ENCODE data around the gene KCNK16. TPM values are rescaled to one million over a fixed set of nuclear protein-coding genes. Genes with fewer than 3 reads are reported as not detected.

KCNK16 gene
- not detected for total RNA-seq

- no peak for DNase-seq (ENCODE audit: low read depth in 2 of 3, low spot score in 2 of 3)
Observed at GRCh38 chr6:39322306-39322850, at the start of gene KCNK16. KCNK16 (minus strand) TSS chr6:39322702; CDS start chr6:39322540, 162 bp downstream.

GRCh38 chr6:39370390-39370789, 47.9 kb upstream of the KCNK16 start:
- DNase-seq (ENCODE audit: low read depth in 2 of 3, low spot score in 2 of 3), result no peak

- no peak for DNase-seq (ENCODE audit: low read depth in 2 of 3, low spot score in 2 of 3)
Observed at GRCh38 chr6:39369987-39370386, 47.5 kb upstream of the KCNK16 start.

GRCh38 chr6:39367700-39368099, 45.2 kb upstream of the KCNK16 start:
- no peak for DNase-seq (ENCODE audit: low read depth in 2 of 3, low spot score in 2 of 3)

- no peak for DNase-seq (ENCODE audit: low read depth in 2 of 3, low spot score in 2 of 3)
Observed at GRCh38 chr6:39366931-39367618, 44.6 kb upstream of the KCNK16 start.

GRCh38 chr6:39365281-39366074, 43.0 kb upstream of the KCNK16 start:
- no peak for DNase-seq (ENCODE audit: low read depth in 2 of 3, low spot score in 2 of 3)

- no peak for DNase-seq (ENCODE audit: low read depth in 2 of 3, low spot score in 2 of 3)
Observed at GRCh38 chr6:39363280-39363679, 40.8 kb upstream of the KCNK16 start.

- no peak for DNase-seq (ENCODE audit: low read depth in 2 of 3, low spot score in 2 of 3)
Observed at GRCh38 chr6:39362487-39362865, 40.0 kb upstream of the KCNK16 start.

- peak in 2 of 3 donors; percentile 70 to 84 for DNase-seq (ENCODE audit: low read depth in 2 of 3, low spot score in 2 of 3)
Observed at GRCh38 chr6:39361657-39362486, 39.4 kb upstream of the KCNK16 start.

GRCh38 chr6:39360378-39360777, 37.9 kb upstream of the KCNK16 start:
- DNase-seq (ENCODE audit: low read depth in 2 of 3, low spot score in 2 of 3), result no peak

- peak in 1 of 3 donors; percentile 64 for DNase-seq (ENCODE audit: low read depth in 2 of 3, low spot score in 2 of 3)
Observed at GRCh38 chr6:39357998-39358686, 35.6 kb upstream of the KCNK16 start.

- DNase-seq (ENCODE audit: low read depth in 2 of 3, low spot score in 2 of 3), result no peak
Observed at GRCh38 chr6:39353698-39354315, 31.3 kb upstream of the KCNK16 start.

GRCh38 chr6:39350723-39351505, 28.4 kb upstream of the KCNK16 start:
- DNase-seq (ENCODE audit: low read depth in 2 of 3, low spot score in 2 of 3), result no peak

GRCh38 chr6:39348740-39349139, 26.2 kb upstream of the KCNK16 start:
- DNase-seq (ENCODE audit: low read depth in 2 of 3, low spot score in 2 of 3), result no peak

- peak in 2 of 3 donors; percentile 54 to 67 for DNase-seq (ENCODE audit: low read depth in 2 of 3, low spot score in 2 of 3)
Observed at GRCh38 chr6:39347906-39348585, 25.5 kb upstream of the KCNK16 start.

- no peak for DNase-seq (ENCODE audit: low read depth in 2 of 3, low spot score in 2 of 3)
Observed at GRCh38 chr6:39347206-39347605, 24.7 kb upstream of the KCNK16 start.

GRCh38 chr6:39344821-39345280, 22.3 kb upstream of the KCNK16 start:
- DNase-seq (ENCODE audit: low read depth in 2 of 3, low spot score in 2 of 3), result no peak

GRCh38 chr6:39343396-39343870, 20.9 kb upstream of the KCNK16 start:
- no peak for DNase-seq (ENCODE audit: low read depth in 2 of 3, low spot score in 2 of 3)

All from hematopoietic multipotent progenitor cell (in vitro differentiated cells).